ENCODE results near the gene TMEM205.

The TMEM205 gene

GRCh38 chr19:11295665-11296245 lies 50.3 kb downstream of the TMEM205 start, which contains the start of gene TSPAN16:
TSPAN16 (plus strand) TSS chr19:11296160; CDS start chr19:11296298, 138 bp downstream.
- TF ChIP-seq ARNTL (CRISPR knock-in tag; IDR thresholded peaks at IDR 0.05; ENCODE audit: borderline replicate concordance, low read depth) (no peak), BACH2 (CRISPR knock-in tag; IDR thresholded peaks at IDR 0.05; ENCODE audit: borderline replicate concordance) (no peak), ESRRG (CRISPR knock-in tag; IDR thresholded peaks at IDR 0.05) (no peak), ZNF70 (CRISPR knock-in tag; IDR thresholded peaks at IDR 0.05) (no peak), ZFP3 (CRISPR knock-in tag; IDR thresholded peaks at IDR 0.05) (no peak), CSDC2 (CRISPR knock-in tag; IDR thresholded peaks at IDR 0.05) (no peak), RARB (CRISPR knock-in tag; IDR thresholded peaks at IDR 0.05) (no peak), ZNF565 (CRISPR knock-in tag; conservative IDR thresholded peaks at IDR 0.05; ENCODE audit: low read depth) (no peak), GLIS3 (CRISPR knock-in tag; IDR thresholded peaks at IDR 0.05) (no peak), SNAI2 (CRISPR knock-in tag; IDR thresholded peaks at IDR 0.05) (no peak), PPARA (CRISPR knock-in tag; IDR thresholded peaks at IDR 0.05; ENCODE audit: borderline replicate concordance) (no peak), ZC3H10 (CRISPR knock-in tag; IDR thresholded peaks at IDR 0.05) (no peak)
- TF ChIP-seq, protein P1, sequence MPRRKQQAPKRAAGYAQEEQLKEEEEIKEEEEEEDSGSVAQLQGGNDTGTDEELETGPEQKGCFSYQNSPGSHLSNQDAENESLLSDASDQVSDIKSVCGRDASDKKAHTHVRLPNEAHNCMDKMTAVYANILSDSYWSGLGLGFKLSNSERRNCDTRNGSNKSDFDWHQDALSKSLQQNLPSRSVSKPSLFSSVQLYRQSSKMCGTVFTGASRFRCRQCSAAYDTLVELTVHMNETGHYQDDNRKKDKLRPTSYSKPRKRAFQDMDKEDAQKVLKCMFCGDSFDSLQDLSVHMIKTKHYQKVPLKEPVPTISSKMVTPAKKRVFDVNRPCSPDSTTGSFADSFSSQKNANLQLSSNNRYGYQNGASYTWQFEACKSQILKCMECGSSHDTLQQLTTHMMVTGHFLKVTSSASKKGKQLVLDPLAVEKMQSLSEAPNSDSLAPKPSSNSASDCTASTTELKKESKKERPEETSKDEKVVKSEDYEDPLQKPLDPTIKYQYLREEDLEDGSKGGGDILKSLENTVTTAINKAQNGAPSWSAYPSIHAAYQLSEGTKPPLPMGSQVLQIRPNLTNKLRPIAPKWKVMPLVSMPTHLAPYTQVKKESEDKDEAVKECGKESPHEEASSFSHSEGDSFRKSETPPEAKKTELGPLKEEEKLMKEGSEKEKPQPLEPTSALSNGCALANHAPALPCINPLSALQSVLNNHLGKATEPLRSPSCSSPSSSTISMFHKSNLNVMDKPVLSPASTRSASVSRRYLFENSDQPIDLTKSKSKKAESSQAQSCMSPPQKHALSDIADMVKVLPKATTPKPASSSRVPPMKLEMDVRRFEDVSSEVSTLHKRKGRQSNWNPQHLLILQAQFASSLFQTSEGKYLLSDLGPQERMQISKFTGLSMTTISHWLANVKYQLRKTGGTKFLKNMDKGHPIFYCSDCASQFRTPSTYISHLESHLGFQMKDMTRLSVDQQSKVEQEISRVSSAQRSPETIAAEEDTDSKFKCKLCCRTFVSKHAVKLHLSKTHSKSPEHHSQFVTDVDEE (CRISPR knock-in tag; IDR thresholded peaks at IDR 0.05): no peak
- ATAC-seq: no peak

DNA sequence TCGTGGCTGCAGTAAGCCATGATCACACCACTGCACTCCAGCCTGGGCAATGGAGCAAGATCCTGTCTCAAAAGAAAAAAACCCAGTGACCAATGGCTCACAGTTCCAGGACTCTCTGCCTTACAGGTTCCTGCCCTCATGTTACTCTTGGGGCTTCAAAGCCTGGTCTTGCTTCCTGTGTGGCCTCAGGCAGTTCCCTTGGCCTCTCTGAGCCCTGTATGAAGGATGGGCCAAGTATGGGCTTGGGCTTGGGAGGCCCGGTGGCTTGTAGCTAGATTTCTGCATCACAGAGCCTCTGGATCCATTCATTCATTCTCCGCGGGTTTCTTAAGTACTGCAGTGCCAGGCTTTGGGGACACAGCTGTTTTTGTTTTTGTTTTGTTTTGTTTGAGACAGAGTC lies 50.9 kb downstream of the TMEM205 start:
- TF ChIP-seq POU6F1 (CRISPR knock-in tag; IDR thresholded peaks at IDR 0.05; ENCODE audit: borderline replicate concordance, low read depth): no peak
- TF ChIP-seq, protein P2, sequence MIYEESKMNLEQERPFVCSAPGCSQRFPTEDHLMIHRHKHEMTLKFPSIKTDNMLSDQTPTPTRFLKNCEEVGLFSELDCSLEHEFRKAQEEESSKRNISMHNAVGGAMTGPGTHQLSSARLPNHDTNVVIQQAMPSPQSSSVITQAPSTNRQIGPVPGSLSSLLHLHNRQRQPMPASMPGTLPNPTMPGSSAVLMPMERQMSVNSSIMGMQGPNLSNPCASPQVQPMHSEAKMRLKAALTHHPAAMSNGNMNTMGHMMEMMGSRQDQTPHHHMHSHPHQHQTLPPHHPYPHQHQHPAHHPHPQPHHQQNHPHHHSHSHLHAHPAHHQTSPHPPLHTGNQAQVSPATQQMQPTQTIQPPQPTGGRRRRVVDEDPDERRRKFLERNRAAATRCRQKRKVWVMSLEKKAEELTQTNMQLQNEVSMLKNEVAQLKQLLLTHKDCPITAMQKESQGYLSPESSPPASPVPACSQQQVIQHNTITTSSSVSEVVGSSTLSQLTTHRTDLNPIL (CRISPR knock-in tag; IDR thresholded peaks at IDR 0.05; ENCODE audit: low read depth): no peak
- no peak for TF ChIP-seq ZNF565 (CRISPR knock-in tag; conservative IDR thresholded peaks at IDR 0.05; ENCODE audit: low read depth)
- TF ChIP-seq ESRRG (CRISPR knock-in tag; IDR thresholded peaks at IDR 0.05): no peak
- no peak for TF ChIP-seq ZNF8 (CRISPR knock-in tag; IDR thresholded peaks at IDR 0.05)
- TF ChIP-seq BACH2 (CRISPR knock-in tag; IDR thresholded peaks at IDR 0.05; ENCODE audit: borderline replicate concordance): no peak
- no peak for TF ChIP-seq ZFP3 (CRISPR knock-in tag; IDR thresholded peaks at IDR 0.05)
- no peak for TF ChIP-seq OSR1 (CRISPR knock-in tag; IDR thresholded peaks at IDR 0.05)
- no peak for TF ChIP-seq PPARA (CRISPR knock-in tag; IDR thresholded peaks at IDR 0.05; ENCODE audit: borderline replicate concordance)
- TF ChIP-seq ISL1 (CRISPR knock-in tag; IDR thresholded peaks at IDR 0.05): no peak
- no peak for TF ChIP-seq TCF4 (CRISPR knock-in tag; IDR thresholded peaks at IDR 0.05; ENCODE audit: borderline replicate concordance)
- no peak for TF ChIP-seq TOX (CRISPR knock-in tag; IDR thresholded peaks at IDR 0.05; ENCODE audit: borderline replicate concordance)
- TF ChIP-seq, protein P1 (CRISPR knock-in tag; IDR thresholded peaks at IDR 0.05): no peak
- TF ChIP-seq ARNTL (CRISPR knock-in tag; IDR thresholded peaks at IDR 0.05; ENCODE audit: borderline replicate concordance, low read depth): no peak
- no peak for TF ChIP-seq ZFP30 (CRISPR knock-in tag; IDR thresholded peaks at IDR 0.05)
- no peak for TF ChIP-seq ZC3H10 (CRISPR knock-in tag; IDR thresholded peaks at IDR 0.05)
- no peak for ATAC-seq
